NCI-H1048 (cell line): ENCODE results near the gene OLAH.

Experiments
- DNase-seq: peaks from one replicate; lab custom pipeline; 2025; lab: John Stamatoyannopoulos, UW

OLAH gene

GRCh38 chr10:15069230-15069629 is 25.5 kb downstream of the OLAH start:
- no peak for DNase-seq

- DNase-seq: no peak
These were observed 28.6 kb downstream of the OLAH start for GRCh38 chr10:15072358-15072757.

- DNase-seq: no peak
These were observed 31.7 kb downstream of the OLAH start for GRCh38 chr10:15075421-15075820.

- DNase-seq: no peak
These were observed 40.1 kb downstream of the OLAH start for GRCh38 chr10:15083674-15084501.

- DNase-seq: peak; percentile 92
These were observed 40.8 kb downstream of the OLAH start for GRCh38 chr10:15084502-15084922.

- DNase-seq: peak; percentile 75
These were observed 44.9 kb downstream of the OLAH start, which contains the start of gene ACBD7 for GRCh38 chr10:15088428-15089261. ACBD7 (minus strand) TSS chr10:15088776; CDS start chr10:15088728, 48 bp downstream.

- DNase-seq: no peak
These were observed 47.7 kb downstream of the OLAH start for GRCh38 chr10:15091418-15091817.

GRCh38 chr10:15092855-15093408 is 49.2 kb downstream of the OLAH start:
- DNase-seq: no peak

- DNase-seq: no peak
These were observed 52.9 kb downstream of the OLAH start for GRCh38 chr10:15096661-15097010.

- DNase-seq: peak; percentile 89
These were observed 53.5 kb downstream of the OLAH start, which contains the start of gene RPP38 for GRCh38 chr10:15097011-15097812. RPP38 (plus strand) TSS chr10:15097355; CDS start chr10:15103315, 5,960 bp downstream.

GRCh38 chr10:15099886-15100285 is 56.1 kb downstream of the OLAH start:
- no peak for DNase-seq

- DNase-seq: no peak
These were observed 59.8 kb downstream of the OLAH start for GRCh38 chr10:15103513-15103912.

GRCh38 chr10:15106352-15107013 is 62.7 kb downstream of the OLAH start:
- DNase-seq: no peak

GRCh38 chr10:15112657-15113056 is 68.9 kb downstream of the OLAH start:
- no peak for DNase-seq

GRCh38 chr10:15113766-15114165 is 70.0 kb downstream of the OLAH start:
- no peak for DNase-seq

GRCh38 chr10:15116225-15116624 is 72.5 kb downstream of the OLAH start:
- no peak for DNase-seq

GRCh38 chr10:15118615-15119014 is 74.9 kb downstream of the OLAH start:
- DNase-seq: no peak

GRCh38 chr10:15120523-15120922 is 76.8 kb downstream of the OLAH start:
- no peak for DNase-seq

- no peak for DNase-seq
These were observed 78.0 kb downstream of the OLAH start for GRCh38 chr10:15121707-15122106.

GRCh38 chr10:15122477-15123030 is 78.8 kb downstream of the OLAH start:
- no peak for DNase-seq
